Endothelial cell of umbilical vein (primary cell): ENCODE data around the gene CPNE5. TPM values are rescaled to one million over a fixed set of nuclear protein-coding genes. Genes with fewer than 3 reads are reported as not detected.

Source experiments
- BruUV-seq: library from RNA; stranded (reverse); fragments of 400-500 nt; replicated peaks from 2 replicates; lab custom pipeline; 2021; lab: Mats Ljungman, UMichigan
- CTCF ChIA-PET: fragments of 300-600, 350-600 bp; sonication (Branson Sonifier 250); formaldehyde crosslinking; loops from one replicate; lab custom pipeline; 2021; ENCODE audit warnings: antibody characterized with exemption, inconsistent platforms; lab: Charles Lee
- POLR2A ChIA-PET: fragments of 300-600, 350-600 bp; sonication (Branson Sonifier 250); formaldehyde crosslinking; loops from one replicate; lab custom pipeline; 2021; ENCODE audit warnings: antibody characterized with exemption, inconsistent platforms; lab: Charles Lee
- DNase-seq: peaks from one replicate; pipeline ENCODE4 v3.0.0-alpha.2; 2011; ENCODE audit warnings: low read depth, low spot score
- FAIRE-seq: peaks from 2 replicates; lab custom pipeline; 2011; peaks lifted over from hg19 to GRCh38; lab: Jason Lieb, UNC
- H2AFZ ChIP-seq: 2 replicates; pipeline ENCODE4 v1.6.0; 2012; ENCODE audit warnings: low read depth, low read length, control low read depth, inconsistent platforms
- H3K27ac ChIP-seq: 2 replicates; pipeline ENCODE4 v1.5.1; 2011; ENCODE audit warnings: low read depth, mild to moderate bottlenecking, control low read depth, low read length, moderate library complexity; ENCODE audit not compliant: insufficient read depth
- H3K27me3 ChIP-seq, 2 experiments: 2 replicates each; pipeline versions ENCODE4 v1.6.0 to v1.6.1; 2011; ENCODE audit warnings: low read length in 2 of 2, mixed read lengths in 1 of 2; ENCODE audit not compliant: control insufficient read depth in 2 of 2, insufficient read depth in 2 of 2
- H3K36me3 ChIP-seq, 2 experiments: 2 replicates in 1 of 2; 3 replicates in 1 of 2; pipeline ENCODE4 v1.5.1; 2011; ENCODE audit warnings: low read length in 2 of 2, mild to moderate bottlenecking in 1 of 2, moderate library complexity in 1 of 2; ENCODE audit not compliant: control insufficient read depth in 2 of 2, insufficient read depth in 2 of 2; ENCODE audit errors: extremely low read depth in 1 of 2
- H3K4me1 ChIP-seq: 3 replicates; pipeline ENCODE4 v1.5.1; 2011; ENCODE audit warnings: mild to moderate bottlenecking, low read length; ENCODE audit not compliant: control insufficient read depth, insufficient read depth; ENCODE audit errors: extremely low read depth
- H3K4me2 ChIP-seq: 2 replicates; pipeline ENCODE4 v1.6.1; 2011; ENCODE audit warnings: low read length, control low read depth, mixed read lengths; ENCODE audit not compliant: insufficient read depth
- H3K4me3 ChIP-seq, 3 experiments: fragments of 200-600 bp in 1 of 3; sonication (generic), shearing (Covaris generic) in 1 of 3; replicated peaks in 1 of 3; 2 replicates each; pipeline ENCODE4 v1.5.1; 2011 to 2016; ENCODE audit warnings: control low read depth in 3 of 3, low read length in 3 of 3, mild to moderate bottlenecking in 2 of 3, inconsistent platforms in 1 of 3, low read depth in 1 of 3, moderate library complexity in 1 of 3; ENCODE audit not compliant: insufficient read depth in 1 of 3
- H3K79me2 ChIP-seq: 2 replicates; pipeline ENCODE4 v1.6.0; 2012; ENCODE audit warnings: low read length, inconsistent platforms; ENCODE audit not compliant: control insufficient read depth, insufficient read depth
- H3K9ac ChIP-seq: replicated peaks from 2 replicates; pipeline ENCODE3; 2011; ENCODE audit warnings: low read length, control low read depth; ENCODE audit not compliant: insufficient read depth; ENCODE audit errors: extremely low read depth
- H3K9me1 ChIP-seq: replicated peaks from 3 replicates; pipeline ENCODE4 v1.6.0; 2011; ENCODE audit warnings: mild to moderate bottlenecking, low read length; ENCODE audit not compliant: control insufficient read depth, insufficient read depth; ENCODE audit errors: extremely low read depth
- H3K9me3 ChIP-seq: replicated peaks from 2 replicates; pipeline ENCODE4 v1.5.1; 2012; ENCODE audit warnings: low read length, inconsistent platforms; ENCODE audit not compliant: control insufficient read depth, insufficient read depth
- H4K20me1 ChIP-seq: replicated peaks from 2 replicates; pipeline ENCODE3; 2011; ENCODE audit warnings: mild to moderate bottlenecking, low read length; ENCODE audit not compliant: control insufficient read depth, insufficient read depth; ENCODE audit errors: extremely low read depth
- CTCF ChIP-seq, 2 donors: IDR thresholded peaks; 1 replicate in 1 of 2; 2 replicates in 1 of 2; pipeline ENCODE4 v1.5.1; 2011; ENCODE audit warnings: low read length in 2 of 2, mild to moderate bottlenecking in 2 of 2, moderate library complexity in 2 of 2, control low read depth in 1 of 2, inconsistent platforms in 1 of 2, low read depth in 1 of 2; ENCODE audit not compliant: insufficient read depth in 1 of 2; ENCODE audit errors: extremely low read depth in 1 of 2
- EZH2 ChIP-seq: IDR thresholded peaks from 2 replicates; pipeline ENCODE4 v1.6.1; 2012; ENCODE audit warnings: borderline replicate concordance, low read depth, mild to moderate bottlenecking, moderate library complexity, low read length, inconsistent platforms; ENCODE audit not compliant: severe bottlenecking
- FOS ChIP-seq: IDR thresholded peaks from 2 replicates; pipeline ENCODE4 v1.6.1; 2011; ENCODE audit warnings: mild to moderate bottlenecking, low read length, moderate library complexity, borderline replicate concordance; ENCODE audit not compliant: insufficient read depth
- GATA2 ChIP-seq: IDR thresholded peaks from 2 replicates; pipeline ENCODE4 v1.7.0; 2011; ENCODE audit warnings: low read depth, mild to moderate bottlenecking, moderate library complexity, mixed read lengths, low read length; ENCODE audit not compliant: insufficient read length, insufficient read depth
- JUN ChIP-seq: IDR thresholded peaks from 2 replicates; pipeline ENCODE4 v1.6.1; 2011; ENCODE audit warnings: borderline replicate concordance, low read depth; ENCODE audit not compliant: insufficient read length, insufficient read depth
- MYC ChIP-seq: IDR thresholded peaks from one replicate; pipeline ENCODE4 v1.6.1; 2011; ENCODE audit warnings: mild to moderate bottlenecking, low read depth, low read length
- POLR2A ChIP-seq: IDR thresholded peaks from 2 replicates; pipeline ENCODE4 v1.6.1; 2012; ENCODE audit warnings: low read depth, mild to moderate bottlenecking, control low read depth, low read length
- POLR2AphosphoS5 ChIP-seq: IDR thresholded peaks from 2 replicates; pipeline ENCODE4 v1.6.1; 2012; ENCODE audit warnings: low read depth, mild to moderate bottlenecking, control low read depth, low read length, moderate library complexity; ENCODE audit not compliant: insufficient read depth
- dilution Hi-C: fragments of 300-500 bp; cut with MboI; formaldehyde crosslinking; loops from one replicate; pipeline ENCODE4 v1.15.0; 2019; ENCODE audit warnings: low sequenced_read_pairs; ENCODE audit not compliant: extremely low pct_ligation_motif_present
- intact Hi-C: fragments of 100-400 bp; cut with micrococcal nuclease; formaldehyde crosslinking; loops from one replicate; pipeline ENCODE4 v1.10.0; 2022
- polyA plus RNA-seq, 4 experiments: library from polyadenylated mRNA; depleted of rRNA in 3 of 4; stranded (reverse) in 3 of 4; unstranded in 1 of 4; fragments of >200 nt; gene quantifications; 2 replicates each; pipeline versions ENCODE4 v1.2.1 to v1.2.3, GENCODE V29; 2011 to 2012; ENCODE audit warnings: missing spikeins in 1 of 4
- total RNA-seq: library from RNA; stranded (reverse); gene quantifications from 2 replicates; pipeline ENCODE4 v1.2.3, GENCODE V29; 2021
- TF ChIP-seq, protein P1 (sequence below): IDR thresholded peaks from 2 replicates; pipeline ENCODE4 v1.6.1; 2011; ENCODE audit not compliant: insufficient read depth, insufficient read length

Gene CPNE5
- total and polyA plus RNA-seq, 2 donors (not counting 3 experiments of a cell fraction or from before 2014, with no cell fraction given) = 18.8 to 49.4 TPM

GRCh38 chr6:36715469-36715868 is 123.8 kb downstream of the CPNE5 start:
- no peak overlapping the region for H2AFZ ChIP-seq
- H3K9me3 ChIP-seq = no peaks in the 10 kb centered on the region
- FAIRE-seq = no peak
- CTCF ChIA-PET = interaction anchor here (1.2 to 1.5 kb wide), 2 partner anchors 9 to 100 kb away, joined by 4 read pairs; no protein-coding TSS in a partner anchor
- BruUV-seq = no TSS peak
- H3K9me1 ChIP-seq = no peaks in the 10 kb centered on the region
- no peak overlapping the region for H3K27ac ChIP-seq
- intact Hi-C loops (no loop called here), dilution Hi-C loops (no loop called here)
- no peak for DNase-seq
- TF ChIP-seq GATA2 (no peak), POLR2A (no peak), EZH2 (no peak), JUN (no peak), POLR2AphosphoS5 (no peak)
- TF ChIP-seq, protein P1, sequence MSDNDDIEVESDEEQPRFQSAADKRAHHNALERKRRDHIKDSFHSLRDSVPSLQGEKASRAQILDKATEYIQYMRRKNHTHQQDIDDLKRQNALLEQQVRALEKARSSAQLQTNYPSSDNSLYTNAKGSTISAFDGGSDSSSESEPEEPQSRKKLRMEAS = no peak
- no peaks in the 10 kb centered on the region for H4K20me1 ChIP-seq
- no peak overlapping the region for H3K9ac ChIP-seq
- no peaks in the 10 kb centered on the region for H3K36me3 ChIP-seq
- H3K27me3 ChIP-seq = peaks cover 0 to 1% of the 10 kb centered on the region in 2 experiments
- H3K4me1 ChIP-seq = no peaks in the 10 kb centered on the region
- H3K4me2 ChIP-seq = no peak overlapping the region
- no peaks in the 10 kb centered on the region for H3K79me2 ChIP-seq
- POLR2A ChIA-PET = no interaction called here
- no peak overlapping the region for H3K4me3 ChIP-seq

DNA sequence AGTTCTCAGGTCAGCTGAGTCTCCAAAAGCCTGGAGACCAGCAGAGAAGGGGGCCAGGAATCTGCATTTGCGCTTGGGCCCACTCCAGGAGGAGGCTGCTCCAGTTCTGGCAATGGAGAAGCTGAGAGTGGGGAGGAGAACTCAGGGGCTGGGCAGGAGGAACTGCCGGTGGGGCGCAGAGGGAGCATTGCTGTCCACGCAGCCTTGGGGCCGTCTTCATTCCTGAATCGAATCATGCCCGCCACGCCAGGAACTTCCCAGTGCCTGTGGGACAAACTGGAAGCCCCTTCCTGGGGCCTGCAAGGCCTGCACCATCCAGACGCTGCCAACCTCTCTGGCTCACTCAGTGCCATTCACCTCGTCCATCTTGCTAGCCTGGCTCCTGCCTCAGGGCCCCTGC is 124.7 kb downstream of the CPNE5 start:
- POLR2A ChIA-PET = no interaction called here
- CTCF ChIA-PET = interaction anchor here (1.2 to 1.5 kb wide), 2 partner anchors 10 to 99 kb away, joined by 4 read pairs; no protein-coding TSS in a partner anchor
- Histone ChIP-seq H3K27ac (no peak overlapping the region), H3K9me3 (no peaks in the 10 kb centered on the region), H3K27me3 (peaks cover 0 to 1% of the 10 kb centered on the region in 2 experiments), H2AFZ (no peak overlapping the region), H4K20me1 (no peaks in the 10 kb centered on the region), H3K4me1 (no peaks in the 10 kb centered on the region), H3K4me2 (no peak overlapping the region), H3K9ac (no peak overlapping the region), H3K79me2 (no peaks in the 10 kb centered on the region), H3K9me1 (no peaks in the 10 kb centered on the region), H3K36me3 (no peaks in the 10 kb centered on the region), H3K4me3 (no peak overlapping the region)
- intact Hi-C loops = no loop called here
- FAIRE-seq (no peak), DNase-seq (no peak)
- TF ChIP-seq CTCF (IDR thresholded peaks at IDR 0.05; ENCODE audit: extremely low read depth in 1 of 2, insufficient read depth in 1 of 2, low read depth in 1 of 2, low read length in 2 of 2) = no peak
- TF ChIP-seq GATA2 = no peak
- no peak for TF ChIP-seq FOS
- TF ChIP-seq, protein P1 = no peak
- TF ChIP-seq POLR2A = no peak
- TF ChIP-seq JUN = no peak
- no peak for TF ChIP-seq MYC
- no peak for TF ChIP-seq POLR2AphosphoS5
- no peak for TF ChIP-seq EZH2
- dilution Hi-C loops = no loop called here
- no TSS peak for BruUV-seq
